GM23338 (cell line): Measurements from ENCODE around the gene TMEM229B. TPM values are rescaled to one million over a fixed set of nuclear protein-coding genes. Genes with fewer than 3 reads are reported as not detected.

ENCODE experiments used
- ATAC-seq: fragments of 200-7000 bp; cut with Tn5 transposase; 3 replicates; pipeline ENCODE4 v1.9.1; 2020
- DNase-seq: peaks from one replicate; pipeline ENCODE4 v3.0.0-alpha.2; 2015; ENCODE audit warnings: low spot score
- H2AFZ ChIP-seq: fragments of 200-600 bp; sonication (generic); 2 replicates; pipeline ENCODE4 v1.8.0; 2016; ENCODE audit warnings: antibody characterized with exemption, mild to moderate bottlenecking, moderate library complexity
- H3F3A ChIP-seq: fragments of 200-600 bp; sonication (generic); replicated peaks from 2 replicates; pipeline ENCODE4 v1.8.0; 2017; ENCODE audit warnings: antibody characterized with exemption, mixed run types, low read depth
- H3K27ac ChIP-seq: fragments of 200-600 bp; sonication (generic); 2 replicates; pipeline ENCODE4 v1.6.1; 2016; ENCODE audit warnings: low read depth
- H3K27me3 ChIP-seq: fragments of 200-600 bp; sonication (generic); 2 replicates; pipeline ENCODE4 v1.8.0; 2016; ENCODE audit warnings: mild to moderate bottlenecking, mixed run types, moderate library complexity; ENCODE audit not compliant: insufficient read depth
- H3K36me3 ChIP-seq: fragments of 200-600 bp; sonication (generic); 2 replicates; pipeline ENCODE4 v1.8.0; 2016; ENCODE audit warnings: mild to moderate bottlenecking; ENCODE audit not compliant: insufficient read depth
- H3K4me1 ChIP-seq: fragments of 200-600 bp; sonication (generic); 2 replicates; pipeline ENCODE4 v1.8.0; 2016; ENCODE audit warnings: mild to moderate bottlenecking, moderate library complexity; ENCODE audit not compliant: insufficient read depth
- H3K4me2 ChIP-seq: fragments of 200-600 bp; sonication (generic); 2 replicates; pipeline ENCODE4 v1.7.1; 2017; ENCODE audit warnings: mixed run types
- H3K4me3 ChIP-seq: fragments of 200-600 bp; sonication (generic); 2 replicates; pipeline ENCODE4 v1.6.1; 2016; ENCODE audit warnings: mixed run types
- H3K79me2 ChIP-seq: fragments of 200-600 bp; sonication (generic); replicated peaks from 2 replicates; pipeline ENCODE4 v1.8.0; 2017; ENCODE audit warnings: mild to moderate bottlenecking; ENCODE audit not compliant: insufficient read depth
- H3K9me2 ChIP-seq: fragments of 200-600 bp; sonication (generic); 2 replicates; pipeline ENCODE4 v1.8.0; 2017; ENCODE audit not compliant: insufficient read depth
- H4K20me1 ChIP-seq: fragments of 200-600 bp; sonication (generic); replicated peaks from 2 replicates; pipeline ENCODE4 v1.8.0; 2017; ENCODE audit warnings: mild to moderate bottlenecking; ENCODE audit not compliant: insufficient read depth
- H3K27ac Mint-ChIP-seq: 2 replicates; pipeline ENCODE4 v1.8.0; 2020; ENCODE audit warnings: inconsistent platforms, mild to moderate bottlenecking, moderate library complexity, mixed read lengths
- H3K27me3 Mint-ChIP-seq: 3 replicates; pipeline ENCODE4 v1.8.0; 2022; ENCODE audit warnings: low read depth, mild to moderate bottlenecking, moderate library complexity, mixed read lengths, inconsistent platforms; ENCODE audit not compliant: insufficient read depth, poor library complexity
- H3K36me3 Mint-ChIP-seq: 3 replicates; pipeline ENCODE4 v1.8.0; 2021; ENCODE audit warnings: low read depth, mild to moderate bottlenecking, inconsistent platforms, moderate library complexity, mixed read lengths
- H3K4me1 Mint-ChIP-seq: 3 replicates; pipeline ENCODE4 v1.8.0; 2020; ENCODE audit warnings: mild to moderate bottlenecking, inconsistent platforms, mixed read lengths
- H3K4me3 Mint-ChIP-seq: 3 replicates; pipeline ENCODE4 v1.8.0; 2021; ENCODE audit warnings: moderate library complexity, mild to moderate bottlenecking, inconsistent platforms, mixed read lengths
- H3K9me3 Mint-ChIP-seq: 3 replicates; pipeline ENCODE4 v1.8.0; 2020; ENCODE audit warnings: moderate library complexity, mild to moderate bottlenecking, inconsistent platforms, mixed read lengths
- CREB1 ChIP-seq: fragments of 250-450 bp; sonication (Bioruptor Pico); IDR thresholded peaks from 2 replicates; pipeline ENCODE4 v1.5.0; 2020; ENCODE audit warnings: low read depth, mild to moderate bottlenecking, moderate library complexity
- EZH2phosphoT487 ChIP-seq: fragments of 200-600 bp; sonication (generic); IDR thresholded peaks from one replicate; pipeline ENCODE4 v1.8.1; 2018; ENCODE audit warnings: antibody characterized with exemption; ENCODE audit not compliant: unreplicated experiment
- JUNB ChIP-seq: IDR thresholded peaks from one replicate; pipeline ENCODE4 v1.6.1; 2016; ENCODE audit warnings: antibody characterized with exemption; ENCODE audit not compliant: unreplicated experiment
- NANOG ChIP-seq: IDR thresholded peaks from 2 replicates; pipeline ENCODE4 v1.6.1; 2016; ENCODE audit warnings: antibody characterized with exemption, borderline replicate concordance
- POLR2AphosphoS5 ChIP-seq: IDR thresholded peaks from 2 replicates; pipeline ENCODE4 v1.6.1; 2016; ENCODE audit warnings: antibody characterized with exemption, low read depth
- STAT1 ChIP-seq: IDR thresholded peaks from one replicate; pipeline ENCODE4 v1.6.1; 2016; ENCODE audit warnings: antibody characterized with exemption; ENCODE audit not compliant: unreplicated experiment
- ZNF114 ChIP-seq: fragments of 250-450 bp; sonication (Bioruptor Pico); IDR thresholded peaks from 2 replicates; pipeline ENCODE4 v1.5.0; 2020; ENCODE audit warnings: mild to moderate bottlenecking, moderate library complexity
- ZNF331 ChIP-seq: fragments of 250-450 bp; sonication (Bioruptor Pico); IDR thresholded peaks from 2 replicates; pipeline ENCODE4 v1.5.0; 2020; ENCODE audit warnings: low read depth, mild to moderate bottlenecking, moderate library complexity
- polyA plus RNA-seq: library from polyadenylated mRNA; unstranded; fragments of >200 nt; fragmentation: Nextera tagmentation; extraction: Ambion mirVana; gene quantifications from 2 replicates; pipeline ENCODE4 v1.2.1, GENCODE V29; 2016
- total RNA-seq: library from RNA; depleted of rRNA; stranded (reverse); fragments of >200 nt; shearing (Covaris generic); gene quantifications from 2 replicates; pipeline ENCODE4 v1.2.3, GENCODE V29; 2014
- TF ChIP-seq, protein P1 (sequence below): IDR thresholded peaks from 2 replicates; pipeline ENCODE4 v1.6.1; 2016; ENCODE audit warnings: antibody characterized with exemption
- TF ChIP-seq, protein P2 (sequence below): fragments of 250-450 bp; sonication (Bioruptor Pico); IDR thresholded peaks from 2 replicates; pipeline ENCODE4 v1.5.0; 2020; ENCODE audit warnings: mild to moderate bottlenecking, moderate library complexity
- TF ChIP-seq, protein P3 (sequence below), 2 experiments: fragments of 200-600 bp in 1 of 2; sonication (generic) in 1 of 2; conservative IDR thresholded peaks; 2 replicates each; pipeline versions ENCODE4 v1.5.1 to v1.6.1; 2016 to 2017; ENCODE audit warnings: antibody characterized with exemption in 2 of 2, low read depth in 2 of 2, mild to moderate bottlenecking in 2 of 2, moderate library complexity in 1 of 2

The TMEM229B gene
- total and polyA plus RNA-seq, 2 experiments from 2014 or later: 0.42 to 2.4 TPM

DNA sequence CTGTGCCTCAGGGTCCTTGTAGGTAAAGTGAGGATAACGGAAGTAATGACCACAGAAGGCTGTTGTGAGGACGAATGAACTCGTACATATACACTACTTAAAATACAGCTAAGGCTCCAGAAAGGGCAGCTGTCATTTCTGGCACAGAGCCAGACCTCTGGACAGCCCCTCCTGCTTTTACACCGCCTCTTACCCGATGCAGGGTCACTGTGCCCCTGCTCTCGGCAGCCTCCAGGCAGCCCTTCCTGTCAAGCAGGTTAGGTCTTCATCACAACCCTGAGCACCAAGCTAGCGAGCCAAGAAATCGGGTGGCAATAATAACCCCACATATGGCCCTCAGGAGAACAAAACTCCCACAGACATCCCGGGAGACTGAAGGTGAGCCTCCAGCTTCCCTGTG, 8.5 kb downstream of the TMEM229B start (continued):
- TF ChIP-seq CREB1 (CRISPR knock-in tag): no peak
- no peak for TF ChIP-seq ZNF331 (CRISPR knock-in tag)

DNA sequence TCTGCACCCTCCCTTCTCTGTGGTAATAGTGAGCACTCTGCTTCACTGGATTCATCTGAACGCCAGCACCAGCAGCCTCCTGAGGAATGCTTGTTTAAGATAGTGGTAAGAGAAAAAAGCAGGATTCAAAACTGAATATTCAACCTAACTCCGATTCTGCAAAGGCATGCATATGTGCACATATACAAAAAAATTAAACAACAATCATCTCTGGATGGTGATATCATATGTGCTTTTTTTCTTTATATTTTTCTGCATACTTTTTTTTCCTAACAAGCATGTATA, 9.8 kb downstream of the TMEM229B start:
- no peaks in the 10 kb centered on the region for H3K27me3 ChIP-seq
- no peak overlapping the region for H3K4me3 ChIP-seq
- Mint-ChIP-seq H3K9me3 (no peaks in the 10 kb centered on the region), H3K4me1 (peaks cover 6% of the 10 kb centered on the region; the same call in 2 of the 3 replicates), H3K27me3 (peaks cover 10% of the 10 kb centered on the region), H3K27ac (no peak overlapping the region), H3K36me3 (no peaks in the 10 kb centered on the region), H3K4me3 (no peak overlapping the region)
- H3K79me2 ChIP-seq: no peaks in the 10 kb centered on the region
- no peak for TF ChIP-seq NANOG
- TF ChIP-seq CREB1 (CRISPR knock-in tag): no peak
- TF ChIP-seq, protein P1, sequence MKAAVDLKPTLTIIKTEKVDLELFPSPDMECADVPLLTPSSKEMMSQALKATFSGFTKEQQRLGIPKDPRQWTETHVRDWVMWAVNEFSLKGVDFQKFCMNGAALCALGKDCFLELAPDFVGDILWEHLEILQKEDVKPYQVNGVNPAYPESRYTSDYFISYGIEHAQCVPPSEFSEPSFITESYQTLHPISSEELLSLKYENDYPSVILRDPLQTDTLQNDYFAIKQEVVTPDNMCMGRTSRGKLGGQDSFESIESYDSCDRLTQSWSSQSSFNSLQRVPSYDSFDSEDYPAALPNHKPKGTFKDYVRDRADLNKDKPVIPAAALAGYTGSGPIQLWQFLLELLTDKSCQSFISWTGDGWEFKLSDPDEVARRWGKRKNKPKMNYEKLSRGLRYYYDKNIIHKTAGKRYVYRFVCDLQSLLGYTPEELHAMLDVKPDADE: no peak
- TF ChIP-seq JUNB: no peak
- no peak for TF ChIP-seq STAT1
- TF ChIP-seq EZH2phosphoT487: no peak
- TF ChIP-seq, protein P2, sequence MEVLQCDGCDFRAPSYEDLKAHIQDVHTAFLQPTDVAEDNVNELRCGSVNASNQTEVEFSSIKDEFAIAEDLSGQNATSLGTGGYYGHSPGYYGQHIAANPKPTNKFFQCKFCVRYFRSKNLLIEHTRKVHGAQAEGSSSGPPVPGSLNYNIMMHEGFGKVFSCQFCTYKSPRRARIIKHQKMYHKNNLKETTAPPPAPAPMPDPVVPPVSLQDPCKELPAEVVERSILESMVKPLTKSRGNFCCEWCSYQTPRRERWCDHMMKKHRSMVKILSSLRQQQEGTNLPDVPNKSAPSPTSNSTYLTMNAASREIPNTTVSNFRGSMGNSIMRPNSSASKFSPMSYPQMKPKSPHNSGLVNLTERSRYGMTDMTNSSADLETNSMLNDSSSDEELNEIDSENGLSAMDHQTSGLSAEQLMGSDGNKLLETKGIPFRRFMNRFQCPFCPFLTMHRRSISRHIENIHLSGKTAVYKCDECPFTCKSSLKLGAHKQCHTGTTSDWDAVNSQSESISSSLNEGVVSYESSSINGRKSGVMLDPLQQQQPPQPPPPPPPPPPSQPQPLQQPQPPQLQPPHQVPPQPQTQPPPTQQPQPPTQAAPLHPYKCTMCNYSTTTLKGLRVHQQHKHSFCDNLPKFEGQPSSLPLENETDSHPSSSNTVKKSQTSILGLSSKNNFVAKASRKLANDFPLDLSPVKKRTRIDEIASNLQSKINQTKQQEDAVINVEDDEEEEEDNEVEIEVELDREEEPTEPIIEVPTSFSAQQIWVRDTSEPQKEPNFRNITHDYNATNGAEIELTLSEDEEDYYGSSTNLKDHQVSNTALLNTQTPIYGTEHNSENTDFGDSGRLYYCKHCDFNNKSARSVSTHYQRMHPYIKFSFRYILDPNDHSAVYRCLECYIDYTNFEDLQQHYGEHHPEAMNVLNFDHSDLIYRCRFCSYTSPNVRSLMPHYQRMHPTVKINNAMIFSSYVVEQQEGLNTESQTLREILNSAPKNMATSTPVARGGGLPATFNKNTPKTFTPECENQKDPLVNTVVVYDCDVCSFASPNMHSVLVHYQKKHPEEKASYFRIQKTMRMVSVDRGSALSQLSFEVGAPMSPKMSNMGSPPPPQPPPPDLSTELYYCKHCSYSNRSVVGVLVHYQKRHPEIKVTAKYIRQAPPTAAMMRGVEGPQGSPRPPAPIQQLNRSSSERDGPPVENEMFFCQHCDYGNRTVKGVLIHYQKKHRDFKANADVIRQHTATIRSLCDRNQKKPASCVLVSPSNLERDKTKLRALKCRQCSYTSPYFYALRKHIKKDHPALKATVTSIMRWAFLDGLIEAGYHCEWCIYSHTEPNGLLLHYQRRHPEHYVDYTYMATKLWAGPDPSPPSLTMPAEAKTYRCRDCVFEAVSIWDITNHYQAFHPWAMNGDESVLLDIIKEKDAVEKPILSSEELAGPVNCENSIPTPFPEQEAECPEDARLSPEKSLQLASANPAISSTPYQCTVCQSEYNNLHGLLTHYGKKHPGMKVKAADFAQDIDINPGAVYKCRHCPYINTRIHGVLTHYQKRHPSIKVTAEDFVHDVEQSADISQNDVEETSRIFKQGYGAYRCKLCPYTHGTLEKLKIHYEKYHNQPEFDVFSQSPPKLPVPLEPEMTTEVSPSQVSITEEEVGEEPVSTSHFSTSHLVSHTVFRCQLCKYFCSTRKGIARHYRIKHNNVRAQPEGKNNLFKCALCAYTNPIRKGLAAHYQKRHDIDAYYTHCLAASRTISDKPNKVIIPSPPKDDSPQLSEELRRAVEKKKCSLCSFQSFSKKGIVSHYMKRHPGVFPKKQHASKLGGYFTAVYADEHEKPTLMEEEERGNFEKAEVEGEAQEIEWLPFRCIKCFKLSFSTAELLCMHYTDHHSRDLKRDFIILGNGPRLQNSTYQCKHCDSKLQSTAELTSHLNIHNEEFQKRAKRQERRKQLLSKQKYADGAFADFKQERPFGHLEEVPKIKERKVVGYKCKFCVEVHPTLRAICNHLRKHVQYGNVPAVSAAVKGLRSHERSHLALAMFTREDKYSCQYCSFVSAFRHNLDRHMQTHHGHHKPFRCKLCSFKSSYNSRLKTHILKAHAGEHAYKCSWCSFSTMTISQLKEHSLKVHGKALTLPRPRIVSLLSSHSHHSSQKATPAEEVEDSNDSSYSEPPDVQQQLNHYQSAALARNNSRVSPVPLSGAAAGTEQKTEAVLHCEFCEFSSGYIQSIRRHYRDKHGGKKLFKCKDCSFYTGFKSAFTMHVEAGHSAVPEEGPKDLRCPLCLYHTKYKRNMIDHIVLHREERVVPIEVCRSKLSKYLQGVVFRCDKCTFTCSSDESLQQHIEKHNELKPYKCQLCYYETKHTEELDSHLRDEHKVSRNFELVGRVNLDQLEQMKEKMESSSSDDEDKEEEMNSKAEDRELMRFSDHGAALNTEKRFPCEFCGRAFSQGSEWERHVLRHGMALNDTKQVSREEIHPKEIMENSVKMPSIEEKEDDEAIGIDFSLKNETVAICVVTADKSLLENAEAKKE (CRISPR knock-in tag): no peak
- TF ChIP-seq POLR2AphosphoS5: no peak
- TF ChIP-seq, protein P3, sequence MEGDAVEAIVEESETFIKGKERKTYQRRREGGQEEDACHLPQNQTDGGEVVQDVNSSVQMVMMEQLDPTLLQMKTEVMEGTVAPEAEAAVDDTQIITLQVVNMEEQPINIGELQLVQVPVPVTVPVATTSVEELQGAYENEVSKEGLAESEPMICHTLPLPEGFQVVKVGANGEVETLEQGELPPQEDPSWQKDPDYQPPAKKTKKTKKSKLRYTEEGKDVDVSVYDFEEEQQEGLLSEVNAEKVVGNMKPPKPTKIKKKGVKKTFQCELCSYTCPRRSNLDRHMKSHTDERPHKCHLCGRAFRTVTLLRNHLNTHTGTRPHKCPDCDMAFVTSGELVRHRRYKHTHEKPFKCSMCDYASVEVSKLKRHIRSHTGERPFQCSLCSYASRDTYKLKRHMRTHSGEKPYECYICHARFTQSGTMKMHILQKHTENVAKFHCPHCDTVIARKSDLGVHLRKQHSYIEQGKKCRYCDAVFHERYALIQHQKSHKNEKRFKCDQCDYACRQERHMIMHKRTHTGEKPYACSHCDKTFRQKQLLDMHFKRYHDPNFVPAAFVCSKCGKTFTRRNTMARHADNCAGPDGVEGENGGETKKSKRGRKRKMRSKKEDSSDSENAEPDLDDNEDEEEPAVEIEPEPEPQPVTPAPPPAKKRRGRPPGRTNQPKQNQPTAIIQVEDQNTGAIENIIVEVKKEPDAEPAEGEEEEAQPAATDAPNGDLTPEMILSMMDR (conservative IDR thresholded peaks at IDR 0.05; ENCODE audit: low read depth in 2 of 2): no peak
- TF ChIP-seq ZNF114 (CRISPR knock-in tag): no peak
- H3K36me3 ChIP-seq: no peaks in the 10 kb centered on the region
- no peak for DNase-seq
- no peaks in the 10 kb centered on the region for H4K20me1 ChIP-seq
- H3K4me1 ChIP-seq: no peaks in the 10 kb centered on the region
- H3K9me2 ChIP-seq: no peaks in the 10 kb centered on the region
- no peak for ATAC-seq
- no peaks in the 10 kb centered on the region for H3F3A ChIP-seq
- H3K27ac ChIP-seq: no peak overlapping the region
- 0 out of 2 replicates have a peak overlapping the region, but pooled peaks have one; percentile 32 for H2AFZ ChIP-seq
- H3K4me2 ChIP-seq: no peak overlapping the region
